Activated T-cell treated with anti-CD3 and anti-CD28 coated beads, Interleukin-2, amount 50 U/mL, for 24 hours (primary cell): Measurements from ENCODE around the gene PARG.
"Not testable (repeated sequence)": the region's sequence is repeated elsewhere in the genome, so short reads cannot be mapped to it uniquely, and the experiment has no call there.

ENCODE experiments used
- DNase-seq: peaks from one replicate; pipeline ENCODE4 v3.0.0-alpha.2; 2020
- H3K27ac Mint-ChIP-seq: 2 replicates; pipeline ENCODE4 v1.8.0; 2020; ENCODE audit warnings: mild to moderate bottlenecking, mixed read lengths
- H3K27me3 Mint-ChIP-seq: 2 replicates; pipeline ENCODE4 v1.8.0; 2020; ENCODE audit warnings: mixed read lengths
- H3K36me3 Mint-ChIP-seq: 2 replicates; pipeline ENCODE4 v1.8.0; 2020; ENCODE audit warnings: low read depth, mixed read lengths
- H3K4me1 Mint-ChIP-seq: 2 replicates; pipeline ENCODE4 v1.8.0; 2020; ENCODE audit warnings: low read depth, mixed read lengths
- H3K4me3 Mint-ChIP-seq: 2 replicates; pipeline ENCODE4 v1.8.0; 2020; ENCODE audit warnings: mild to moderate bottlenecking, moderate library complexity, mixed read lengths
- H3K9me3 Mint-ChIP-seq: 2 replicates; pipeline ENCODE4 v1.8.0; 2020; ENCODE audit warnings: mixed read lengths

The PARG gene

DNA sequence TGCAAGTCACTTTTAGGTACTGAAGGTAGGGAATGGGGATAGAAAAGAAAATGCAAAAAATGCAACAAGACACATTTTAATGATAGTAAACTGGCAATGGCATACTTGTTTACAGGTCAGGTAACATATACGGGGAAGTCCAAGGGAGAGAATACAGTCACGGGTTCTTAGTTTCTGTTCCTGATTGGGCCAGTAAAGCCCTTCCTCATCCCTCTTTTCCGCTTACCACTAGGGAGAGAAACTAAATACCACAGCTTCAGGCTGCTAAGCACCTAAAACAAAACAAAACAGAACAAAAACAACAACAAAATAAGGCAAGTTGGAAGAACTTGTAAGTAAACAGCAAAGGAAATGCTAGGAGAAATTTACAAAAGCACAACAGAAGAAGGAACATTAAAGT, 114.5 kb downstream of the PARG start:
- Mint-ChIP-seq H3K4me3 (no peak overlapping the region), H3K9me3 (no peaks in the 10 kb centered on the region), H3K27ac (no peak overlapping the region), H3K36me3 (peaks cover 78% of the 10 kb centered on the region), H3K4me1 (peaks cover 6% of the 10 kb centered on the region), H3K27me3 (no peaks in the 10 kb centered on the region)
- no peak for DNase-seq

- no peak overlapping the region for H3K4me3 Mint-ChIP-seq
- no peaks in the 10 kb centered on the region for H3K27me3 Mint-ChIP-seq
- H3K36me3 Mint-ChIP-seq, result peaks cover 86% of the 10 kb centered on the region
- H3K4me1 Mint-ChIP-seq, result no peaks in the 10 kb centered on the region
- no peak overlapping the region for H3K27ac Mint-ChIP-seq
- peaks cover 8% of the 10 kb centered on the region for H3K9me3 Mint-ChIP-seq
- no peak for DNase-seq
Observed at GRCh38 chr10:49819234-49819958, 122.4 kb downstream of the PARG start.

DNA sequence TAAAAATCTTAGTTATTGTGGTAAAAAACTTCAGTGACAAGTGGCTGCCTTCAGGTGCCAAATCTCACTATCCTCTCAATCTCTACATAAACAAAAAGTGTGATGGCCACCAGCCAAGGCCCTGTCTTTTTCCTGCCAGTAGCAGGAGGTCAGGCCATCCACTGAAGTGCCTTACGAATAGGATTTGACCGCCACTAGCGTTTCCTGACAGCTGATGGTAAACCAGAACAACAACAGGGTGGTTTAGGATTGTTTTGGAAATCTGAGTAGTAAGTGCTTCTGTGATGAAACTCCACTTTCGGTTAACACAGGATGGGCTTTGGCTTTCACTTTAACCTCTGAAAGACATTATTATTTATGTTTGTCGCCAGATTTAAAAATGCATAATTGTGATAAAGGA, 124.0 kb downstream of the PARG start:
- H3K27ac Mint-ChIP-seq, result no peak overlapping the region
- H3K36me3 Mint-ChIP-seq, result peaks cover 80% of the 10 kb centered on the region
- H3K4me1 Mint-ChIP-seq, result no peaks in the 10 kb centered on the region
- H3K9me3 Mint-ChIP-seq, result peaks cover 11% of the 10 kb centered on the region
- H3K4me3 Mint-ChIP-seq, result no peak overlapping the region
- H3K27me3 Mint-ChIP-seq, result no peaks in the 10 kb centered on the region
- DNase-seq, result no peak

DNA sequence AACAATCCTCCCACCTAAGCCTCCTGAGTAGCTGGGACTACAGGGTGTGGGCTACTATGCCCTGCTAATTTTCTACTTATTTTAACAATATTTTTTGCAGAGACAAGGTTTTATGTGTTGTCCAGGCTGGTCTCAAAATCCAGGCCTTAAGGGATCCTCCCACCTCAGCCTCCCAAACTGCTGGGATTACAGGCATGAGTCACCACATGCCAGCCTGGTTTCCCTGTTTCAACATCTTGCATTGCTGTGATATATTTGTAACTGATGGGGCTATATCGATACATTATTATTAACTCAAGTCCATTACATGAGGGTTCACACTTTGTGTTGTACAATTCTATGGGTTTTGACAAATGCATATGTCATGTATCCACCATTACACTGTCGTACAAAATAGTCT, 137.8 kb downstream of the PARG start:
- no peak for DNase-seq
- Mint-ChIP-seq H3K9me3 (peaks cover 8% of the 10 kb centered on the region), H3K27ac (no peak overlapping the region), H3K4me1 (peaks cover 2% of the 10 kb centered on the region), H3K27me3 (peaks cover 17% of the 10 kb centered on the region), H3K36me3 (no peaks in the 10 kb centered on the region), H3K4me3 (no peak overlapping the region)

DNA sequence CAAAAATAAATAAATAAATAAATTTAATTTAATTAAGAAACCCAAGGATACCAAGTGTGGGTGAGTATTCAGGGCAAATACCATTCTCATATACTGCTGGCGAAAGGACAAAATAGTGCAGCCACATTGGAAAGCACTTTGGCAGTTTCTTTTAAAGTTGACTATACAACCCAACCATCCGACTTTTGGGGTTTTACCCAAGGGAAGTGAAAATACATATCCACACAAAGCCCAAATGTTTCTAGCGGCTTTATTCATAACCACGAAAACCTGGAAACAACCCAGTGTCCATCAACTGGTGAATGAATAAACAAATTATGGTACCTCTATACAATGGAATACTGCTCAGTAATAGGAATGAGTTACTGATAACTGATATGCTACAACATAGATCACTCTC, 143.6 kb downstream of the PARG start:
- peaks cover 6% of the 10 kb centered on the region for H3K27me3 Mint-ChIP-seq
- DNase-seq, result no peak
- H3K4me1 Mint-ChIP-seq, result peaks cover 2% of the 10 kb centered on the region
- no peak overlapping the region for H3K27ac Mint-ChIP-seq
- H3K9me3 Mint-ChIP-seq, result no peaks in the 10 kb centered on the region
- H3K4me3 Mint-ChIP-seq, result no peak overlapping the region
- H3K36me3 Mint-ChIP-seq, result no peaks in the 10 kb centered on the region

DNA sequence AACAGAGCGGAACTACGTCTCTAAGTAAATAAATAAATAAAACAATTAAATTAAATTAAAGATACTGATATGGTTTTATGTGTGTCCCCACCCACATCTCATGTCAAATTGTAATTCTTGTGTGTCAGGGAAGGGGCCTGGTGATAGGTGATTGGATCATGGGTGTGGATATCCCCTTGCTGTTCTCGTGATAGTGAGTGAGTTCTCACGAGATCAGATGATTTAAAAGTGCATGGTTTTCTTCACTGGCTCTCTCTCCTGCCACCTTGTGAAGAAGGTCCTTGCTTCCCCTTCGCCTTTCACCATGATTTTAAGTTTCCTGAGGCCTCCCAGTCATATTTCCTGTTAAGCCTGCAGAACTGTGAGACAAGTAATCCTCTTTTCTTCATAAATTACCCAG, 150.7 kb downstream of the PARG start:
- H3K27me3 Mint-ChIP-seq, result no peaks in the 10 kb centered on the region
- no peak for DNase-seq
- no peak overlapping the region for H3K27ac Mint-ChIP-seq
- H3K36me3 Mint-ChIP-seq, result no peaks in the 10 kb centered on the region
- no peaks in the 10 kb centered on the region for H3K9me3 Mint-ChIP-seq
- H3K4me3 Mint-ChIP-seq, result no peak overlapping the region
- no peaks in the 10 kb centered on the region for H3K4me1 Mint-ChIP-seq

GRCh38 chr10:49784681-49785080, 157.1 kb downstream of the PARG start:
- Mint-ChIP-seq H3K4me1 (no peaks in the 10 kb centered on the region), H3K9me3 (no peaks in the 10 kb centered on the region), H3K36me3 (no peaks in the 10 kb centered on the region), H3K4me3 (no peak overlapping the region), H3K27ac (no peak overlapping the region), H3K27me3 (peaks cover 8% of the 10 kb centered on the region)
- DNase-seq, result no peak

- H3K4me1 Mint-ChIP-seq, result no peaks in the 10 kb centered on the region
- no peak for DNase-seq
- no peaks in the 10 kb centered on the region for H3K36me3 Mint-ChIP-seq
- no peak overlapping the region for H3K4me3 Mint-ChIP-seq
- peaks cover 9% of the 10 kb centered on the region for H3K27me3 Mint-ChIP-seq
- H3K9me3 Mint-ChIP-seq, result no peaks in the 10 kb centered on the region
- no peak overlapping the region for H3K27ac Mint-ChIP-seq
Observed at GRCh38 chr10:49783645-49784044, 158.2 kb downstream of the PARG start.

DNA sequence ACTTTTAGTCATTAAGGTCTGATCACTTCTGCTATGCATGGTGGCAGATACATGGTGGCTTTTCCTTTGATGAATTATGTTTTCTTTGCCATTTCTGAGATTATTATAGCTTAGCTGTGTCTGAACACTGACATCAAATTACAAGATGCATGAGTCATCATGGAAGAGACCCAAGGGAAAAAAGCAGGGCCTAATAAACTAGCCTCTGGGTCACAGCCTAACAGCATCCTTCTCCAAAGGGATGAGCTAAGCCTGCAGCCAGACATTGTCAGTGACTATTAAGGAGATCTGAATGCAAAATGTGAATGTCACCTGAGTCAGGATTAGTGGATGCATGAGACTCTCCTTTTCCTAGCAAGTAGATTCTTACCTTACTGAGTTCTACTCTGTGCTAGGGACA, 160.6 kb downstream of the PARG start:
- no peaks in the 10 kb centered on the region for H3K36me3 Mint-ChIP-seq

GRCh38 chr10:49778197-49778596, 163.6 kb downstream of the PARG start:
- Mint-ChIP-seq H3K27ac (no peak overlapping the region), H3K27me3 (peaks cover 14% of the 10 kb centered on the region), H3K4me1 (no peaks in the 10 kb centered on the region), H3K9me3 (peaks cover 2% of the 10 kb centered on the region), H3K4me3 (no peak overlapping the region), H3K36me3 (no peaks in the 10 kb centered on the region)
- no peak for DNase-seq

More for the DNA sequence above, 160.6 kb downstream of the PARG start:
- no peaks in the 10 kb centered on the region for H3K4me1 Mint-ChIP-seq
- DNase-seq, result no peak
- H3K4me3 Mint-ChIP-seq, result no peak overlapping the region
- no peak overlapping the region for H3K27ac Mint-ChIP-seq
- peaks cover 12% of the 10 kb centered on the region for H3K27me3 Mint-ChIP-seq
- peaks cover 2% of the 10 kb centered on the region for H3K9me3 Mint-ChIP-seq

- Mint-ChIP-seq H3K27me3 (peaks cover 26% of the 10 kb centered on the region), H3K27ac (no peak overlapping the region), H3K9me3 (peaks cover 2% of the 10 kb centered on the region), H3K4me1 (no peaks in the 10 kb centered on the region), H3K36me3 (no peaks in the 10 kb centered on the region), H3K4me3 (no peak overlapping the region)
- DNase-seq, result no peak
Observed at GRCh38 chr10:49776851-49777250, 165.0 kb downstream of the PARG start.

DNA sequence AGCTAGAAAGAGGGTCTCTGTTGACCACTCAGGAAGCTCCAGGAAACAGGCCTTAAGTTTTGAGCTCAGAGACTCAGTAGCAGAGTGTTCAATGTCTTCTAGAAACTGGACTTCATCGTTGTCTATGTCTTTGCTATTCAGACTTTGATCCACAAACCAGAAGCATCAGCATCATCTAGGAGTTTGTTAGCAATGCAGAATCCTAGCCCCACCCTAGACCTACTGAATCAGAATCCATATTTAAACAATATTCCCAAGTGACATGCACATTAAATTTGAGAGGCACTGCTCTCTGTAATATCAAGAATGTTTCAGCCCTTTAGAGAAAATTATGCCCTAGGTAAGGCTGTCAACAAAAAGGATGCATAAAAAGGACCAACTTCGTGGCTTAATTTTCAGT, 166.8 kb downstream of the PARG start:
- peaks cover 2% of the 10 kb centered on the region for H3K9me3 Mint-ChIP-seq
- no peak for DNase-seq
- no peaks in the 10 kb centered on the region for H3K36me3 Mint-ChIP-seq
- H3K4me1 Mint-ChIP-seq, result no peaks in the 10 kb centered on the region
- H3K27me3 Mint-ChIP-seq, result peaks cover 30% of the 10 kb centered on the region
- H3K27ac Mint-ChIP-seq, result no peak overlapping the region
- H3K4me3 Mint-ChIP-seq, result no peak overlapping the region

- H3K9me3 Mint-ChIP-seq, H3K4me1 Mint-ChIP-seq, H3K4me3 Mint-ChIP-seq, H3K36me3 Mint-ChIP-seq, DNase-seq, H3K27ac Mint-ChIP-seq: not testable (repeated sequence)
- peaks cover 38% of the 10 kb centered on the region for H3K27me3 Mint-ChIP-seq
Observed at GRCh38 chr10:49772944-49773343, 168.9 kb downstream of the PARG start.

- H3K4me3 Mint-ChIP-seq, H3K27ac Mint-ChIP-seq, H3K9me3 Mint-ChIP-seq, H3K36me3 Mint-ChIP-seq, H3K4me1 Mint-ChIP-seq, DNase-seq: not testable (repeated sequence)
- peaks cover 57% of the 10 kb centered on the region for H3K27me3 Mint-ChIP-seq
Observed at GRCh38 chr10:49771046-49771445, 170.8 kb downstream of the PARG start.

DNA sequence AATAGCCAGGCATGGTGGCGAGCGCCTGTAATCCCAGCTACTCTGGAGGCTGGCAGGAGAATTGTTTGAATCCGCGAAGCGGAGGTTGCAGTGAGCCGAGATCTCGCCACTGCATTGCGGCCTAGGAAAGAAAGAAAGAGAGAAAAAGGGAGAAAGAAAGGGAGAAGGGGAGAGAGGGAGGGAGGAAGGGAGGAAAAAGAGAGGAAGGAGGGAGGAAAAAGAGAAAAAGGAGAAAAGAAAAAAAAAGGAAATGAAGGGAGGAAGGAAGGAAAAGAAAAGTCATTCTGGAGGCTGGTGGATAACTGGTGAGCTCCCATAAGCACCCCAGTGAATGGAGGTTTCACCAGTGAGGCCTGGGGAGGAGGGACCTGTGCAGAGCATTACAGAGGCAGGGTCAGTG, 172.1 kb downstream of the PARG start:
- no peaks in the 10 kb centered on the region for H3K4me1 Mint-ChIP-seq

DNA sequence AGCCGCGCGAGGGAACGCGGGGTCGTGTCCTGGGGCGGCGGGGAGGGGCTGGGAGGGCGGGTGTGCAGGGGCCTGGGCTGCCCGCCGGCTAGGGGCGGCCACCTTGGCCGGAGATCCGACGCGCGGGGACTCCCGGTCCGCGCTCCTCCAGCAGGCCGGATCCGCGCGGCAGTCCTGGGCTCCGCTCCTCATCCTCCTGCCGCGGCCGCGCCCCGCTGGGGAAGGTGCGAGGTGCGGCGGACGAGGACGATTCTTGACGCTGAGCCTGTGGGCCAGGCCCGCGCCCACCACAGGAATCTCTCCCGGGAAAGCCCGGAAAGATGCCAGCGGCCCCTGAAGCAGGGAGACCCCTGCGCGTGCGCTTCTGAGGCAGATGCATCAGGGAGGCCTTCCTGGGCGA, 173.1 kb downstream of the PARG start:
- no peak for DNase-seq
- no peaks in the 10 kb centered on the region for H3K4me1 Mint-ChIP-seq
- no peak overlapping the region for H3K27ac Mint-ChIP-seq
- H3K4me3 Mint-ChIP-seq, result no peak overlapping the region
- no peaks in the 10 kb centered on the region for H3K36me3 Mint-ChIP-seq
- H3K9me3 Mint-ChIP-seq, result peaks cover 10% of the 10 kb centered on the region
- peaks cover 61% of the 10 kb centered on the region for H3K27me3 Mint-ChIP-seq

More for the DNA sequence above, 172.1 kb downstream of the PARG start:
- Mint-ChIP-seq H3K4me3 (no peak overlapping the region), H3K27me3 (peaks cover 53% of the 10 kb centered on the region), H3K9me3 (peaks cover 10% of the 10 kb centered on the region), H3K36me3 (no peaks in the 10 kb centered on the region), H3K27ac (no peak overlapping the region)
- DNase-seq, result no peak
